Spleen (tissue), 11 donors: ENCODE data around the gene FIBCD1. TPM values are rescaled to one million over a fixed set of nuclear protein-coding genes. Genes with fewer than 3 reads are reported as not detected.
A peak's percentile ranks its signal among the peaks of the same experiment; 100 is the strongest.

ENCODE experiments used
- DNase-seq: peaks from one replicate; pipeline ENCODE4 v3.0.0-alpha.2; 2020
- H3K27ac ChIP-seq, 8 donors: fragments of 200-600 bp; sonication (generic) in 7 of 8; 1 replicate in 4 of 8; 2 replicates in 4 of 8; pipeline versions ENCODE4 v1.5.0 to v1.8.0; 2016 to 2021; ENCODE audit warnings: inconsistent platforms in 4 of 8, mild to moderate bottlenecking in 4 of 8, moderate library complexity in 1 of 8
- H3K27me3 ChIP-seq, 7 donors: fragments of 200-600 bp; sonication (generic) in 6 of 7; replicated peaks in 1 of 7; 1 replicate in 4 of 7; 2 replicates in 3 of 7; pipeline versions ENCODE4 v1.5.0 to v1.8.0; 2016 to 2021; ENCODE audit warnings: inconsistent platforms in 3 of 7, mild to moderate bottlenecking in 1 of 7
- H3K36me3 ChIP-seq, 6 donors: fragments of 200-600 bp; sonication (generic) in 5 of 6; 1 replicate in 4 of 6; 2 replicates in 2 of 6; pipeline versions ENCODE4 v1.5.0 to v1.8.0; 2016 to 2021; ENCODE audit warnings: inconsistent platforms in 2 of 6
- H3K4me1 ChIP-seq, 6 donors: fragments of 200-600 bp; sonication (generic) in 5 of 6; 1 replicate in 3 of 6; 2 replicates in 3 of 6; pipeline versions ENCODE4 v1.5.0 to v1.8.0; 2016 to 2021; ENCODE audit warnings: inconsistent platforms in 3 of 6
- H3K4me3 ChIP-seq, 8 donors: fragments of 200-600 bp; sonication (generic) in 7 of 8; 1 replicate in 4 of 8; 2 replicates in 4 of 8; pipeline versions ENCODE4 v1.5.0 to v1.8.0; 2016 to 2021; ENCODE audit warnings: inconsistent platforms in 4 of 8, mild to moderate bottlenecking in 4 of 8, moderate library complexity in 2 of 8
- H3K9me3 ChIP-seq, 8 donors: fragments of 200-600 bp; sonication (generic) in 7 of 8; 1 replicate in 4 of 8; 2 replicates in 4 of 8; pipeline versions ENCODE4 v1.5.0 to v1.8.0; 2016 to 2021; ENCODE audit warnings: inconsistent platforms in 4 of 8
- POLR2A ChIP-seq, 3 donors: fragments of 450-650 bp; IDR thresholded peaks; one replicate each; pipeline ENCODE4 v1.5.1; 2017; ENCODE audit warnings: antibody characterized with exemption in 3 of 3, mild to moderate bottlenecking in 1 of 3
- POLR2AphosphoS5 ChIP-seq, 3 donors: sonication (generic); formaldehyde crosslinking; IDR thresholded peaks; one replicate each; pipeline ENCODE4 v1.5.1; 2017; ENCODE audit warnings: antibody characterized with exemption in 3 of 3
- WGBS, 5 donors: extraction: QIAGEN DNeasy Blood & Tissue Kit in 3 of 5; methylation state at CpG; one replicate each; pipeline versions ENCODE4 v1.1.5 to v1.1.7; 2013 to 2018; 5-methylcytosine and 5-hydroxymethylcytosine counted together
- intact Hi-C: fragments of 100-400 bp; cut with DNase I; formaldehyde crosslinking; loops from one replicate; pipeline ENCODE4 v1.15.0; 2023; ENCODE audit warnings: low total_unique reads
- polyA plus RNA-seq, 3 donors: library from polyadenylated mRNA; stranded (reverse); fragments of 200-250 nt; gene quantifications; one replicate each; pipeline ENCODE4 v1.2.1, GENCODE V29; 2013
- total RNA-seq, 7 donors: library from RNA; depleted of rRNA in 3 of 7; stranded (reverse); fragments of >200 nt in 3 of 7; fragmentation: NEBNext Ultra II Directional in 4 of 7; extraction: Animal tissue kit (Norgen Biotek cat#: 25700) in 4 of 7; gene quantifications; one replicate each; pipeline versions ENCODE4 v1.1.0 to v1.2.1, GENCODE V29; 2016 to 2021
- TF ChIP-seq, protein P1 (sequence below), 11 experiments: fragments of 200-600 bp in 7 of 11; fragments of 450-650 bp in 4 of 11; sonication (generic) in 4 of 11; IDR thresholded peaks in 8 of 11; conservative IDR thresholded peaks in 3 of 11; 1 replicate in 7 of 11; 2 replicates in 4 of 11; pipeline versions ENCODE4 v1.4.0 to v1.8.0; 2016 to 2021; ENCODE audit warnings: antibody characterized with exemption in 11 of 11, inconsistent platforms in 4 of 11, mild to moderate bottlenecking in 1 of 11
- donor health status: healthy with polysubstance abuse.
- donor health status: DM: no; HTN: no; CAD: no; lungs with moderate emphysema.
- donor health status: DM: no; HTN: no; CAD: no.
- donor health status: Bipolar disorder and iron deficiency.
- donor health status: healthy.
- donor health status: DM: no; HTN: no; CAD: no.
- donor health status: DM: yes; HTN: yes; CAD: no.

Gene FIBCD1
- total and polyA plus RNA-seq, 10 donors: 0.02 to 0.51 (median 0.35) TPM; not detected in 3

DNA sequence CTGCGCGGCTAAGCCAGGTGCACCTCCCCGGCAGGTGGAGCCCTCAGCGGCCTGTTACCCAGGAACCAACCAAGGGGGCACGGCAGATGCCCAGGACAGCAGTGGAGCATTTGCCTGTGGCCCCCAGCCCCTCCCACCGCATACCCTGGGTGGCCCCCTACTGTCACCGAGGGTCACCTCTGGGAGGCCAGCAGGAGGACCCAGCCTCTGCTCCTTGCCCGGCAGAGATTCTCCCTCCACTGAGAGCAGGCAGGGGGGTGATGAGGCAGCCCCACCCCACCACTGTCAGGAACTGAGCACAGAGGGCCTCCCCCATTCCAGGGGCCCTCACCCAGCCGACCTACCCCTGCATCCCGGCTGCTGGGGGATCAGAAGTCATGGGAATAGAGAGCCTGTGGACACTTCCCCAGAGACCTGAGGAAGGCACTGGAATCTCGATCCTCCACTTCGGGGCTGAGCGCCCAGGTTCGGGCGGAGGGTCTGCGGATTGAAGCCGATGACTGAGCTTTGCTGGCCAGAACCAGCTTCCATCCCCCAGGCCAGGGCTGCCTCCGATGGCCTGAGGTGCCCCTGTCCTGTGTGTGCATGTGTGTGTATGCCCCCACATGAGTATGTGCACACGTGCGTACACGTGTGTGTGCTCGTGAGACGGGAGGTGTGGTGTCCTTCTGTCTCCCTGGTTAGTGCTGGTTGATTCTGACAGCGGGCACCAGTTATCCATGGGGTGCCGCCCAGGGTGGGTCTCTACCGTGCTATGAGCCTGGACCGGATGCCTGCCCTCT lies 42.6 kb downstream of the FIBCD1 start, which contains the start of gene QRFP:
QRFP (minus strand) TSS at position 580 of the 782 bp plus-strand sequence. CDS start 2,974 bp downstream, outside the sequence.
- H3K36me3 ChIP-seq: peaks cover 0 to 21% (median 0%) of the 10 kb centered on the region in 6 donors
- TF ChIP-seq POLR2A (IDR thresholded peaks at IDR 0.05) (no peak), POLR2AphosphoS5 (IDR thresholded peaks at IDR 0.05) (peak in 1 of 3 donors; percentile 10)
- TF ChIP-seq, protein P1, sequence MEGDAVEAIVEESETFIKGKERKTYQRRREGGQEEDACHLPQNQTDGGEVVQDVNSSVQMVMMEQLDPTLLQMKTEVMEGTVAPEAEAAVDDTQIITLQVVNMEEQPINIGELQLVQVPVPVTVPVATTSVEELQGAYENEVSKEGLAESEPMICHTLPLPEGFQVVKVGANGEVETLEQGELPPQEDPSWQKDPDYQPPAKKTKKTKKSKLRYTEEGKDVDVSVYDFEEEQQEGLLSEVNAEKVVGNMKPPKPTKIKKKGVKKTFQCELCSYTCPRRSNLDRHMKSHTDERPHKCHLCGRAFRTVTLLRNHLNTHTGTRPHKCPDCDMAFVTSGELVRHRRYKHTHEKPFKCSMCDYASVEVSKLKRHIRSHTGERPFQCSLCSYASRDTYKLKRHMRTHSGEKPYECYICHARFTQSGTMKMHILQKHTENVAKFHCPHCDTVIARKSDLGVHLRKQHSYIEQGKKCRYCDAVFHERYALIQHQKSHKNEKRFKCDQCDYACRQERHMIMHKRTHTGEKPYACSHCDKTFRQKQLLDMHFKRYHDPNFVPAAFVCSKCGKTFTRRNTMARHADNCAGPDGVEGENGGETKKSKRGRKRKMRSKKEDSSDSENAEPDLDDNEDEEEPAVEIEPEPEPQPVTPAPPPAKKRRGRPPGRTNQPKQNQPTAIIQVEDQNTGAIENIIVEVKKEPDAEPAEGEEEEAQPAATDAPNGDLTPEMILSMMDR (IDR thresholded peaks at IDR 0.05 in 8 of 11, conservative IDR thresholded peaks at IDR 0.05 in 3 of 11): no peak
- H3K27ac ChIP-seq: no peak within 1 kb of the TSS
- peaks cover 0 to 21% (median 10%) of the 10 kb centered on the region in 6 donors for H3K4me1 ChIP-seq
- 82 to 89% (median 85%) methylated on average over 12 to 27 of the region's 27 CpGs for WGBS, 5 donors
- H3K4me3 ChIP-seq: no peak within 1 kb of the TSS
- DNase-seq: no peak
- H3K9me3 ChIP-seq: no peaks in the 10 kb centered on the region
- intact Hi-C loops: no loop called here
- H3K27me3 ChIP-seq: peaks cover 0 to 33% (median 11%) of the 10 kb centered on the region in 7 donors

DNA sequence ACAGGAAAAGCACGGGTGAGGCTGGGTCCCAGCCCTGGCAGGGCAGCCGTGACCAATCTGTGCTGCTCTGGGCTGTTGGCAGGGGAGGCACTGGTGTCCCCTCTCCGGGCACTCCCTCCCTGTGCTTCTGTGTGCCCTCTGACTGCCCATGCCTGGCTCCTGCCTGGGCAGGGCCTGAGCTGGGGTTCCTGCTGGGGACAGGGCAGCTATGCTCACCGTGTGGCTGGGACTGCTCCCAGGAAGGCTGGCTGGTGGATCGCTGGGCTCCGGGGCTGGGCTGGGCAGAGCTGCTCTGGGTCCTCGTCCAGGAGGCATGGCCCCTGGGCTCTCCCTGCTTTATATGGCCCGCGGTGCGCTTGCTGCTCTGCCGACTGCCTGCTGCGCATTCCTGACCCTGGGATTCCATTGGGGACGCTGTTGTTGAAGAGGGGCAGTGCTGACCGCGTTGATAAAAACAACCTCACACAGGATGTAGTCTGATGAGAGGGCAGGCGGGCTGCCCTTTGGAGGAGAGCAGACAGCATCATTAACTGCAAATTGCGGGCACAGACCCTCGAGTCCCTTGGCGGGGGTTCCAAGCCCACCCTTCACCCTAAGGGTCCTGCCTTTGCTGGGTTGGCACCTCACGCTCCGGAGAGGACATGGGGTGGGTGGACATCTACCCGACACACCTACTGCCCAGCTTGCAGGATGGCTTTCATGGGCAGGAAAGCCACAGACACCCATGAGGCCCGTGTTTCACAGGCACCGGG lies 43.4 kb downstream of the FIBCD1 start:
- peaks cover 0 to 21% (median 10%) of the 10 kb centered on the region in 6 donors for H3K4me1 ChIP-seq
- peaks cover 0 to 29% (median 0%) of the 10 kb centered on the region in 6 donors for H3K36me3 ChIP-seq
- H3K27me3 ChIP-seq: peaks cover 0 to 25% (median 7%) of the 10 kb centered on the region in 7 donors
- no peak for DNase-seq
- TF ChIP-seq POLR2A (IDR thresholded peaks at IDR 0.05) (no peak), POLR2AphosphoS5 (IDR thresholded peaks at IDR 0.05) (peak in 2 of 3 donors; percentile 17 to 41)
- intact Hi-C loops: no loop called here
- no peaks in the 10 kb centered on the region for H3K9me3 ChIP-seq
- no peak overlapping the region for H3K27ac ChIP-seq
- 62 to 79% (median 75%) methylated on average over 17 to 24 of the region's 24 CpGs for WGBS, 5 donors
- H3K4me3 ChIP-seq: no peak overlapping the region

DNA sequence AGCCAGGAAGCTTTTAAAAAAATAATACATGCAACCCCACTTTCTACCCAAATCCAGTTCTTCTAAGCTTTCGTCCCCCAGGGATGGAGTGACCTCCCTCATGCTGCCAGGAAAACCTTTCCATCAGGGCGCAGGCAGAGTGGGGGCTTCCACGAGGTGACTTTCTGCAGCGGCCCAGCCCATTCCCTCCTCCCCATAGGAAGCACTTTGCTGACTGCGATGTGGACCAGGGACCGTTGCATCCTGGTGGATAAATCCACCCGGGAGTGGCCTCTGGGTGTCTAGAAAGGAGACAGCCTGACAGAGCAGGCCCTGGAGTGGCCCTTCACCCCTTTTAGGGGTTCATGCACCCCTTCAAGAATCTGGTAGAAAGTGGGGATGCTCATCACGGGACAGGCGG lies 44.0 kb downstream of the FIBCD1 start:
- Histone ChIP-seq H3K4me3 (no peak overlapping the region), H3K27me3 (peaks cover 0 to 19% (median under 1%) of the 10 kb centered on the region in 7 donors), H3K4me1 (peaks cover 0 to 21% (median 10%) of the 10 kb centered on the region in 6 donors), H3K9me3 (no peaks in the 10 kb centered on the region), H3K36me3 (peaks cover 0 to 35% (median 3%) of the 10 kb centered on the region in 6 donors), H3K27ac (no peak overlapping the region)
- intact Hi-C loops: no loop called here
- 76 to 84% (median 82%) methylated on average over 5 to 9 of the region's 9 CpGs for WGBS, 5 donors
- no peak for DNase-seq
- TF ChIP-seq, protein P1 (IDR thresholded peaks at IDR 0.05 in 8 of 11, conservative IDR thresholded peaks at IDR 0.05 in 3 of 11): no peak
- TF ChIP-seq POLR2AphosphoS5 (IDR thresholded peaks at IDR 0.05) (no peak), POLR2A (IDR thresholded peaks at IDR 0.05) (no peak)

DNA sequence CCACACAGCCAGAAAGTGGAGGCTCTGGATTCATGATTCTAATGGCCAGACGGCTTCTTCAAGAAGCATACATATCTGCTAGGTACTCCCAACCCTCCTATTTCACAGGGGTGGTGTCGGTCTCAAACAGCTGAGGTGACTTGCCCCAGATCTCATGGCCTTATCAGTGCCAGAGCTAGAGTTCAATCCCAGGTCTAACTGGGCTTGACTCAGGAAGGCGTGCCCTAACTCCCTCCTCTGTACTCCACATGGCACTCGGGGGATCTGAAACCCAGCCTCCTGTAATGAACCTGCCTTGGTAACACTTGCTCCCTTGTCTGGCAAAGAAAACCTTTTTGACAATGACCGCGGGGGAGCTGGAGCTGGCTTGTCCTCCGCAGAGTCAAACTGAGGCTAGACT lies 44.5 kb downstream of the FIBCD1 start:
- WGBS, 5 donors: 82 to 97% (median 92%) methylated on average over 5 to 7 of the region's 7 CpGs

More for the DNA sequence above, 44.5 kb downstream of the FIBCD1 start:
- peaks cover 0 to 40% (median 5%) of the 10 kb centered on the region in 6 donors for H3K36me3 ChIP-seq
- peaks cover 0 to 14% (median 0%) of the 10 kb centered on the region in 7 donors for H3K27me3 ChIP-seq
- no peak for TF ChIP-seq POLR2AphosphoS5 (IDR thresholded peaks at IDR 0.05)
- TF ChIP-seq POLR2A (IDR thresholded peaks at IDR 0.05): no peak
- TF ChIP-seq, protein P1 (IDR thresholded peaks at IDR 0.05 in 8 of 11, conservative IDR thresholded peaks at IDR 0.05 in 3 of 11): no peak
- no peak overlapping the region for H3K4me3 ChIP-seq
- DNase-seq: no peak
- intact Hi-C loops: no loop called here
- H3K27ac ChIP-seq: no peak overlapping the region
- peaks cover 0 to 21% (median 10%) of the 10 kb centered on the region in 6 donors for H3K4me1 ChIP-seq
- H3K9me3 ChIP-seq: no peaks in the 10 kb centered on the region
